Natural killer cell (primary cell): ENCODE measurements around the gene SELENOP. TPM values are rescaled to one million over a fixed set of nuclear protein-coding genes. Genes with fewer than 3 reads are reported as not detected.

Experiments used
- ATAC-seq, 3 donors: fragments of 150-1000 bp in 2 of 3; fragments of 200-7000 bp in 1 of 3; cut with Tn5 transposase; 1 replicate in 1 of 3; 2 replicates in 2 of 3; pipeline ENCODE4 v1.10.0; 2021; ENCODE audit warnings: mild to moderate bottlenecking in 2 of 3, moderate library complexity in 2 of 3
- DNase-seq, 2 donors: peaks; one replicate each; pipeline versions ENCODE4 v3.0.0 to v3.0.0-alpha.2; 2013 to 2021; ENCODE audit warnings: mixed read lengths in 1 of 2
- H3K27ac ChIP-seq: one replicate; pipeline ENCODE4 v1.5.1; 2013; ENCODE audit warnings: mild to moderate bottlenecking, low read length
- H3K27me3 ChIP-seq: one replicate; pipeline ENCODE4 v1.6.1; 2013; ENCODE audit warnings: low read length; ENCODE audit not compliant: control insufficient read depth, insufficient read depth
- H3K36me3 ChIP-seq: one replicate; pipeline ENCODE4 v1.6.1; 2013; ENCODE audit warnings: low read length; ENCODE audit not compliant: control insufficient read depth, insufficient read depth
- H3K4me1 ChIP-seq: one replicate; pipeline ENCODE4 v1.6.1; 2013; ENCODE audit warnings: low read length; ENCODE audit not compliant: control insufficient read depth, insufficient read depth
- H3K4me3 ChIP-seq: one replicate; pipeline ENCODE4 v1.5.1; 2013; ENCODE audit warnings: low read length
- H3K9me3 ChIP-seq: one replicate; pipeline ENCODE4 v1.6.1; 2013; ENCODE audit warnings: low read length; ENCODE audit not compliant: control insufficient read depth, insufficient read depth
- H3K27ac Mint-ChIP-seq, 2 donors: one replicate each; pipeline ENCODE4 v1.8.0; 2022; ENCODE audit warnings: mild to moderate bottlenecking in 2 of 2, mixed read lengths in 2 of 2, moderate library complexity in 1 of 2
- H3K27me3 Mint-ChIP-seq, 2 donors: one replicate each; pipeline ENCODE4 v1.8.0; 2022; ENCODE audit warnings: low read depth in 2 of 2, mixed read lengths in 2 of 2
- H3K36me3 Mint-ChIP-seq: one replicate; pipeline ENCODE4 v1.8.0; 2022; ENCODE audit warnings: mixed read lengths
- H3K4me1 Mint-ChIP-seq, 2 donors: one replicate each; pipeline ENCODE4 v1.8.0; 2022; ENCODE audit warnings: mixed read lengths in 2 of 2
- H3K4me3 Mint-ChIP-seq: one replicate; pipeline ENCODE4 v1.8.0; 2022; ENCODE audit warnings: mild to moderate bottlenecking, moderate library complexity, mixed read lengths
- H3K9me3 Mint-ChIP-seq, 2 donors: one replicate each; pipeline ENCODE4 v1.8.0; 2022; ENCODE audit warnings: mixed read lengths in 2 of 2
- WGBS: methylation state at CpG from one replicate; pipeline ENCODE4 v1.1.7; 2013; ENCODE audit warnings: missing lambda C conversion rate; ENCODE audit not compliant: insufficient coverage; 5-methylcytosine and 5-hydroxymethylcytosine counted together
- intact Hi-C: fragments of 100-400 bp; cut with micrococcal nuclease; formaldehyde crosslinking; loops from one replicate; pipeline ENCODE4 v1.14.2; 2022
- total RNA-seq, 4 donors: library from RNA; stranded (reverse); fragments of 120-200 nt in 1 of 4; gene quantifications; one replicate each; pipeline versions ENCODE4 v1.2.3 to v1.2.4, GENCODE V29; 2013 to 2022
- TF ChIP-seq, protein P1 (sequence below): fragments of 200-600 bp; IDR thresholded peaks from one replicate; pipeline ENCODE4 v1.8.0; 2022; ENCODE audit warnings: antibody characterized with exemption

SELENOP gene
- total RNA-seq, 3 donors from 2014 or later (not counting 1 experiment from before 2014, with no cell fraction given): 0.75 to 1.8 (median 1.1) TPM

DNA sequence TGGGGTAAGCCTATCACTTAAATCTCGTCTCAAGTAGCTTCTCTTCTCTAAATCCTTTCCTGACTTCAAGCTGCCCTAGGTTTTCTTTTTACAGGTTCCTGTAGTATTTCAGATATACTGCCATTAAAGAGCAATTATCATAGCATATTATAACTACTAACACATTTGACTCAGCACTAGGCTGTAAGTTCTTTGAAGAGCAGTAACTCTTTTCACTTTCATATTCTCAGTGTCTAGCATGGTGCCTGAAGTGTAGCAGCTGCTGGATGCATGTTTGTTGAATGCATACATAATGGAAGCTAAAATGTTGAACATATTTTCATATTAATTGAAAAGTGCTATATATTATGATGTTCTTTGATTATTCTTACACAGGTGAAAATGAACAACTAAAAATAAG is 32.6 kb downstream of the SELENOP start:
- Histone ChIP-seq H3K27me3 (no peaks in the 10 kb centered on the region), H3K36me3 (no peaks in the 10 kb centered on the region), H3K9me3 (no peaks in the 10 kb centered on the region), H3K27ac (no peak overlapping the region), H3K4me3 (no peak overlapping the region), H3K4me1 (no peaks in the 10 kb centered on the region)
- DNase-seq (no peak), ATAC-seq (no peak)
- WGBS: 79% methylated on average over 1 of the region's 1 CpG
- Mint-ChIP-seq H3K4me3 (no peak overlapping the region), H3K36me3 (no peaks in the 10 kb centered on the region), H3K27ac (no peak overlapping the region), H3K4me1 (no peaks in the 10 kb centered on the region), H3K9me3 (no peaks in the 10 kb centered on the region), H3K27me3 (no peaks in the 10 kb centered on the region)
- TF ChIP-seq, protein P1, sequence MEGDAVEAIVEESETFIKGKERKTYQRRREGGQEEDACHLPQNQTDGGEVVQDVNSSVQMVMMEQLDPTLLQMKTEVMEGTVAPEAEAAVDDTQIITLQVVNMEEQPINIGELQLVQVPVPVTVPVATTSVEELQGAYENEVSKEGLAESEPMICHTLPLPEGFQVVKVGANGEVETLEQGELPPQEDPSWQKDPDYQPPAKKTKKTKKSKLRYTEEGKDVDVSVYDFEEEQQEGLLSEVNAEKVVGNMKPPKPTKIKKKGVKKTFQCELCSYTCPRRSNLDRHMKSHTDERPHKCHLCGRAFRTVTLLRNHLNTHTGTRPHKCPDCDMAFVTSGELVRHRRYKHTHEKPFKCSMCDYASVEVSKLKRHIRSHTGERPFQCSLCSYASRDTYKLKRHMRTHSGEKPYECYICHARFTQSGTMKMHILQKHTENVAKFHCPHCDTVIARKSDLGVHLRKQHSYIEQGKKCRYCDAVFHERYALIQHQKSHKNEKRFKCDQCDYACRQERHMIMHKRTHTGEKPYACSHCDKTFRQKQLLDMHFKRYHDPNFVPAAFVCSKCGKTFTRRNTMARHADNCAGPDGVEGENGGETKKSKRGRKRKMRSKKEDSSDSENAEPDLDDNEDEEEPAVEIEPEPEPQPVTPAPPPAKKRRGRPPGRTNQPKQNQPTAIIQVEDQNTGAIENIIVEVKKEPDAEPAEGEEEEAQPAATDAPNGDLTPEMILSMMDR: no peak
- intact Hi-C loops: no loop called here

DNA sequence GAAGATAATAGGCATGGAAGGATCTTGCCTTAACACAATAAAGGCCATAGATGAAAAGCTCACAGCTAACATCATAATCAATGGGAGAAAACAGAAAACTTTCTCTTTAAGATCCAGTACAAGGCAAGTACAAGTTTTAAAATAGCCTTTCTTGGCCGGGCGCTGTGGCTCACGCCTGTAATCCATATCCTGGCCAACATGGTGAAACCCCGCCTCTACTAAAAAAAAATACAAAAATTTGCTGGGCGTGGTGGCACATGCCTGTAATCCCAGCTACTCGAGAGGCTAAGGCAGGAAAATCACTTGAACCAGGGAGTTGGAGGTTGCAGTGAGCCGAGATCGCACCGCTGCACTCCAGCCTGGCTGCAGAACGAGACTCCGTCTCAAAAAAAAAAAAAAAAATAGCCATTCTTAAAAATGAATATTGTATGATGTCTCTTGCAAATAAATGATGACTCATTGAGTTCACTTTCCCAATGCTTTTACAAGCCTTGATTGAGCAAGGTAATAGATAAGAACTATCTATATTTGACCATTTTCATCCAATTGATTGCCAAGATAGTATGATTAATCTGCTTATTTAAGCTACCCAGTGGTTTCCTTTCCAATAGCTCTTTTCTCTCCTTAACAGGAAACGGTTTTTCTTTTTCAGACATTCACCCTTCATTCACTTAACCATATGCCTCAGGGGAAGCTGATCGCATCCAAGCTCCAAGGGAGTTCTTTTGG is 39.3 kb downstream of the SELENOP start:
- Histone ChIP-seq H3K36me3 (no peaks in the 10 kb centered on the region), H3K9me3 (no peaks in the 10 kb centered on the region), H3K27me3 (no peaks in the 10 kb centered on the region), H3K27ac (no peak overlapping the region), H3K4me1 (no peaks in the 10 kb centered on the region), H3K4me3 (no peak overlapping the region)
- intact Hi-C loops: no loop called here
- no peak overlapping the region for H3K27ac Mint-ChIP-seq
- no peaks in the 10 kb centered on the region for H3K9me3 Mint-ChIP-seq
- peaks cover 4 to 5% of the 10 kb centered on the region in 2 donors for H3K27me3 Mint-ChIP-seq
- DNase-seq (no peak), ATAC-seq (no peak)
- WGBS: 90% methylated on average over 12 of the region's 13 CpGs
- H3K36me3 Mint-ChIP-seq: no peaks in the 10 kb centered on the region
- no peak overlapping the region for H3K4me3 Mint-ChIP-seq
- TF ChIP-seq, protein P1: no peak
- no peaks in the 10 kb centered on the region for H3K4me1 Mint-ChIP-seq

DNA sequence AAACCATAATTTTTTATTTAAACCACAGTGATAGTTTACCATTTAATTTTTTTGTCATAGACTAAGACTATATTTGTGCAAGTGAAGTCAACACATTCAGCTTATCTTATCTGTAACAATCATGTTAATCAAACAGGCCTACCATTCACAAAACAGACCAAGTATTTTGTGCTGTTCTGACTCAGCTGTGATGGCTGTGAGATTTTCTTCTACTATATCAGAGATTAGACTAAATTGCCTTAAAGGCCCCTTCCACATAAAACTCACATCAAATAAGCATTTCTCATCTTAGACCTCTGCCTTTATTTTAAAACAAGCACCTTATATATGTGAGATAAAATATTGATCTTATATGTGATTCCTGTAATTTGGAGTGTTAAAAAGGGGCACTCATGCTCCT is 41.7 kb downstream of the SELENOP start:
- no peaks in the 10 kb centered on the region for H3K4me1 Mint-ChIP-seq
- Histone ChIP-seq H3K27me3 (no peaks in the 10 kb centered on the region), H3K36me3 (no peaks in the 10 kb centered on the region), H3K27ac (no peak overlapping the region), H3K4me3 (no peak overlapping the region), H3K9me3 (no peaks in the 10 kb centered on the region), H3K4me1 (no peaks in the 10 kb centered on the region)
- no peak overlapping the region for H3K27ac Mint-ChIP-seq
- TF ChIP-seq, protein P1: no peak
- H3K27me3 Mint-ChIP-seq: peaks cover 4 to 5% of the 10 kb centered on the region in 2 donors
- H3K36me3 Mint-ChIP-seq: no peaks in the 10 kb centered on the region
- no peaks in the 10 kb centered on the region for H3K9me3 Mint-ChIP-seq
- intact Hi-C loops: no loop called here
- DNase-seq (no peak), ATAC-seq (no peak)
- no peak overlapping the region for H3K4me3 Mint-ChIP-seq

DNA sequence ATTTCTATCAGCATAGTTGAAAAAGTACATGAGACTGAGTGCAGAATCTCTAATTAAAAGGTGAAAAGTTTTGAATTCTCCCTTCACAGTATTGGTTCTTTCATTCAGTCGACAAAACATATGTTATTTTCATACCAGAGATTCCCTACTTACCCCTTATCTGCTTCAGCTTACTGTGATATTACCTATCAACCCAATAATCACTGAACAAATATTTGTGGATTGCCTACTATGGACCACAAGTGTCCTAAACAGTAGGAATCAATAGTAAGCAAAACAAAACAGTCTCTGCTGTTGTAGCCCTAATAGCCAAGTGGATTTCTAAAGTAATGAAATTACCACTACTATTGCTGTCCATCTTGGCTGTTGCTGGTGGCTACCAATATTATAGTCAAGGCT is 43.6 kb downstream of the SELENOP start:
- Histone ChIP-seq H3K27me3 (no peaks in the 10 kb centered on the region), H3K4me1 (no peaks in the 10 kb centered on the region), H3K36me3 (no peaks in the 10 kb centered on the region), H3K4me3 (no peak overlapping the region), H3K27ac (no peak overlapping the region), H3K9me3 (no peaks in the 10 kb centered on the region)
- Mint-ChIP-seq H3K27me3 (peaks cover 4 to 5% of the 10 kb centered on the region in 2 donors), H3K36me3 (no peaks in the 10 kb centered on the region), H3K4me1 (no peaks in the 10 kb centered on the region), H3K27ac (no peak overlapping the region), H3K4me3 (no peak overlapping the region), H3K9me3 (no peaks in the 10 kb centered on the region)
- no peak for ATAC-seq
- TF ChIP-seq, protein P1: no peak
- WGBS: 63% methylated on average over 1 of the region's 1 CpG
- DNase-seq: no peak
- intact Hi-C loops: loop anchor here (5.0 kb wide), 1 partner anchor 761 kb away; no protein-coding TSS in a partner anchor
